ENCODE measurements around the gene RAB27A.
"Not testable (repeated sequence)": the region's sequence is repeated elsewhere in the genome, so short reads cannot be mapped to it uniquely, and the experiment has no call there.

DNA sequence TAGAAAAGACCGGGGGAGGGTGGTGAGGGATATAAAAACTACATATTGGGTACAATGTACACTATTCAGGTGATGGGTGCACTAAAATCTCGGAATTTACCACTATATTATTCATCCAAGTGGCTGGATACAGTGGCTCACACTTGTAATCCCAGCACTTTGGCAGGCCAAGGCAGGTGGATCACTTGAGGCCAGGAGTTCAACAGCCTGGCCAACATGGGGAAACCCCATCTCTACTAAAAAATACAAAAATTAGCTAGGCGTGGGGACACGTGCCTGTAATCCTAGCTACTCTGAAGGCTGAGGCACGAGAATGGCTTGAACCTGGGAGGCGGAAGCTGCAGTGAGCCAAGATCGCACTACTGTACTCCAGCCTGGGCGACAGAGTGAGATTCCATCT is 37.4 kb downstream of the RAB27A start:
- TF ChIP-seq, protein P1, sequence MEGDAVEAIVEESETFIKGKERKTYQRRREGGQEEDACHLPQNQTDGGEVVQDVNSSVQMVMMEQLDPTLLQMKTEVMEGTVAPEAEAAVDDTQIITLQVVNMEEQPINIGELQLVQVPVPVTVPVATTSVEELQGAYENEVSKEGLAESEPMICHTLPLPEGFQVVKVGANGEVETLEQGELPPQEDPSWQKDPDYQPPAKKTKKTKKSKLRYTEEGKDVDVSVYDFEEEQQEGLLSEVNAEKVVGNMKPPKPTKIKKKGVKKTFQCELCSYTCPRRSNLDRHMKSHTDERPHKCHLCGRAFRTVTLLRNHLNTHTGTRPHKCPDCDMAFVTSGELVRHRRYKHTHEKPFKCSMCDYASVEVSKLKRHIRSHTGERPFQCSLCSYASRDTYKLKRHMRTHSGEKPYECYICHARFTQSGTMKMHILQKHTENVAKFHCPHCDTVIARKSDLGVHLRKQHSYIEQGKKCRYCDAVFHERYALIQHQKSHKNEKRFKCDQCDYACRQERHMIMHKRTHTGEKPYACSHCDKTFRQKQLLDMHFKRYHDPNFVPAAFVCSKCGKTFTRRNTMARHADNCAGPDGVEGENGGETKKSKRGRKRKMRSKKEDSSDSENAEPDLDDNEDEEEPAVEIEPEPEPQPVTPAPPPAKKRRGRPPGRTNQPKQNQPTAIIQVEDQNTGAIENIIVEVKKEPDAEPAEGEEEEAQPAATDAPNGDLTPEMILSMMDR (IDR thresholded peaks at IDR 0.05) = not testable (repeated sequence)
- TF ChIP-seq POLR2A (IDR thresholded peaks at IDR 0.05) = not testable (repeated sequence)

Measured in body of pancreas (tissue), 4 donors.